H9 (cell line): ENCODE measurements around the gene MAP3K2. TPM values are rescaled to one million over a fixed set of nuclear protein-coding genes. Genes with fewer than 3 reads are reported as not detected.

Experiments used
- DNase-seq: peaks from one replicate; pipeline ENCODE4 v3.0.0-alpha.2; 2017
- H2AFZ ChIP-seq: one replicate; pipeline ENCODE4 v1.6.1; 2013; ENCODE audit warnings: mild to moderate bottlenecking, low read length, control low read depth, moderate library complexity
- H2AK5ac ChIP-seq: 2 replicates; pipeline ENCODE4 v1.6.1; 2013; ENCODE audit warnings: low read length, control low read depth, mixed read lengths; ENCODE audit not compliant: insufficient read length
- H2BK120ac ChIP-seq: one replicate; pipeline ENCODE4 v1.6.1; 2013; ENCODE audit warnings: low read depth, mild to moderate bottlenecking, low read length, control low read depth, inconsistent platforms; ENCODE audit not compliant: poor library complexity, severe bottlenecking
- H2BK12ac ChIP-seq: 2 replicates; pipeline ENCODE4 v1.6.1; 2013; ENCODE audit warnings: low read length, control low read depth, mixed read lengths, low read depth; ENCODE audit not compliant: insufficient read length
- H2BK15ac ChIP-seq: 2 replicates; pipeline ENCODE4 v1.6.1; 2013; ENCODE audit warnings: low read depth, low read length, control low read depth
- H2BK20ac ChIP-seq: one replicate; pipeline ENCODE4 v1.6.1; 2013; ENCODE audit warnings: low read depth, mild to moderate bottlenecking, low read length, control low read depth, inconsistent platforms; ENCODE audit not compliant: poor library complexity, severe bottlenecking
- H2BK5ac ChIP-seq: 2 replicates; pipeline ENCODE4 v1.6.1; 2013; ENCODE audit warnings: low read length, control low read depth, mixed read lengths; ENCODE audit not compliant: insufficient read length
- H3K14ac ChIP-seq: 2 replicates; pipeline ENCODE4 v1.6.1; 2013; ENCODE audit warnings: low read length, control low read depth; ENCODE audit not compliant: insufficient read depth
- H3K18ac ChIP-seq: 2 replicates; pipeline ENCODE4 v1.6.1; 2013; ENCODE audit warnings: low read depth, mild to moderate bottlenecking, mixed read lengths, low read length, control low read depth; ENCODE audit not compliant: insufficient read length
- H3K23ac ChIP-seq: 2 replicates; pipeline ENCODE4 v1.6.1; 2013; ENCODE audit warnings: low read length, control low read depth, mixed read lengths, low read depth; ENCODE audit not compliant: insufficient read length
- H3K23me2 ChIP-seq: 2 replicates; pipeline ENCODE4 v1.6.1; 2013; ENCODE audit warnings: low read depth, mild to moderate bottlenecking, mixed read lengths, low read length, control low read depth; ENCODE audit not compliant: insufficient read length, poor library complexity, severe bottlenecking
- H3K27ac ChIP-seq: 2 replicates; pipeline ENCODE4 v1.5.1; 2013; ENCODE audit warnings: low read length, control low read depth, mixed read lengths, low read depth; ENCODE audit not compliant: insufficient read length
- H3K27me3 ChIP-seq: 2 replicates; pipeline ENCODE4 v1.6.1; 2013; ENCODE audit warnings: low read length, control low read depth, inconsistent platforms; ENCODE audit not compliant: insufficient read depth
- H3K4ac ChIP-seq: 2 replicates; pipeline ENCODE4 v1.6.1; 2013; ENCODE audit warnings: low read depth, mild to moderate bottlenecking, control low read depth, inconsistent platforms, low read length, moderate library complexity
- H3K4me1 ChIP-seq: 2 replicates; pipeline ENCODE4 v1.6.1; 2013; ENCODE audit warnings: low read length, control low read depth, inconsistent platforms; ENCODE audit not compliant: insufficient read depth
- H3K4me2 ChIP-seq: 2 replicates; pipeline ENCODE4 v1.6.1; 2013; ENCODE audit warnings: low read length, control low read depth, mixed read lengths; ENCODE audit not compliant: insufficient read length, insufficient read depth
- H3K56ac ChIP-seq: 2 replicates; pipeline ENCODE4 v1.6.1; 2013; ENCODE audit warnings: low read depth, mild to moderate bottlenecking, mixed read lengths, low read length, control low read depth; ENCODE audit not compliant: insufficient read length
- H3K79me1 ChIP-seq: 2 replicates; pipeline ENCODE4 v1.6.1; 2013; ENCODE audit warnings: low read depth, mild to moderate bottlenecking, moderate library complexity, low read length, control low read depth, inconsistent platforms; ENCODE audit not compliant: insufficient read depth, poor library complexity, severe bottlenecking
- H3K79me2 ChIP-seq: 2 replicates; pipeline ENCODE4 v1.6.1; 2013; ENCODE audit warnings: low read length, control low read depth, inconsistent platforms; ENCODE audit not compliant: insufficient read depth
- H3K9ac ChIP-seq: 2 replicates; pipeline ENCODE4 v1.6.1; 2013; ENCODE audit warnings: low read length, control low read depth, mixed read lengths; ENCODE audit not compliant: insufficient read length; ENCODE audit errors: extremely low read depth
- H3K9me3 ChIP-seq: one replicate; pipeline ENCODE4 v1.6.1; 2013; ENCODE audit warnings: low read depth, low read length, inconsistent platforms; ENCODE audit not compliant: control insufficient read depth
- H3T11ph ChIP-seq: one replicate; pipeline ENCODE4 v1.6.1; 2013; ENCODE audit warnings: mild to moderate bottlenecking, low read length, control low read depth, inconsistent platforms
- H4K20me1 ChIP-seq: one replicate; pipeline ENCODE4 v1.6.1; 2013; ENCODE audit not compliant: control insufficient read depth, insufficient read length, insufficient read depth
- H4K5ac ChIP-seq: 2 replicates; pipeline ENCODE4 v1.6.1; 2013; ENCODE audit warnings: low read depth, mild to moderate bottlenecking, mixed read lengths, low read length, control low read depth; ENCODE audit not compliant: insufficient read length
- H4K8ac ChIP-seq: replicated peaks from 2 replicates; pipeline ENCODE4 v1.6.1; 2013; ENCODE audit warnings: low read length, control low read depth, mixed read lengths, low read depth; ENCODE audit not compliant: insufficient read length
- H4K91ac ChIP-seq: 2 replicates; pipeline ENCODE4 v1.6.1; 2013; ENCODE audit warnings: low read depth, mild to moderate bottlenecking, moderate library complexity, mixed read lengths, low read length, control low read depth; ENCODE audit not compliant: insufficient read length
- H3K27ac Mint-ChIP-seq, 3 experiments: 2 replicates in 2 of 3; 3 replicates in 1 of 3; pipeline ENCODE4 v1.8.0; 2020 to 2021; ENCODE audit warnings: mixed read lengths in 3 of 3, mild to moderate bottlenecking in 1 of 3, moderate library complexity in 1 of 3
- H3K27me3 Mint-ChIP-seq: 2 replicates; pipeline ENCODE4 v1.8.0; 2021; ENCODE audit warnings: low read depth, mild to moderate bottlenecking, moderate library complexity, mixed read lengths
- H3K36me3 Mint-ChIP-seq, 3 experiments: 2 replicates in 2 of 3; 3 replicates in 1 of 3; pipeline ENCODE4 v1.8.0; 2020 to 2021; ENCODE audit warnings: low read depth in 3 of 3, mixed read lengths in 3 of 3; ENCODE audit not compliant: insufficient read depth in 1 of 3
- H3K4me1 Mint-ChIP-seq, 2 experiments: 2 replicates each; pipeline ENCODE4 v1.8.0; 2020; ENCODE audit warnings: mixed read lengths in 2 of 2
- H3K4me3 Mint-ChIP-seq, 2 experiments: 2 replicates in 1 of 2; 3 replicates in 1 of 2; pipeline ENCODE4 v1.8.0; 2020 to 2021; ENCODE audit warnings: mild to moderate bottlenecking in 2 of 2, mixed read lengths in 2 of 2, moderate library complexity in 1 of 2
- H3K9me3 Mint-ChIP-seq, 2 experiments: 2 replicates in 1 of 2; 3 replicates in 1 of 2; pipeline ENCODE4 v1.8.0; 2020; ENCODE audit warnings: mild to moderate bottlenecking in 2 of 2, mixed read lengths in 2 of 2, moderate library complexity in 1 of 2
- CTCF ChIP-seq: fragments of 200-600 bp; sonication (generic); conservative IDR thresholded peaks from 3 replicates; pipeline ENCODE4 v1.8.0; 2021; ENCODE audit warnings: antibody characterized with exemption, mild to moderate bottlenecking
- WGBS: extraction: QIAGEN DNeasy Blood & Tissue Kit; methylation state at CpG from one replicate; pipeline ENCODE4 v1.1.7; 2013; ENCODE audit warnings: missing lambda C conversion rate, low lambda C conversion rate, mixed read lengths; ENCODE audit not compliant: insufficient read length; ENCODE audit errors: extremely low coverage; 5-methylcytosine and 5-hydroxymethylcytosine counted together
- total RNA-seq: library from RNA; stranded (reverse); gene quantifications from 2 replicates; pipeline ENCODE4 v1.2.1, GENCODE V29; 2021

Gene MAP3K2
- total RNA-seq, 1 experiment from 2014 or later = 25.8 TPM

DNA sequence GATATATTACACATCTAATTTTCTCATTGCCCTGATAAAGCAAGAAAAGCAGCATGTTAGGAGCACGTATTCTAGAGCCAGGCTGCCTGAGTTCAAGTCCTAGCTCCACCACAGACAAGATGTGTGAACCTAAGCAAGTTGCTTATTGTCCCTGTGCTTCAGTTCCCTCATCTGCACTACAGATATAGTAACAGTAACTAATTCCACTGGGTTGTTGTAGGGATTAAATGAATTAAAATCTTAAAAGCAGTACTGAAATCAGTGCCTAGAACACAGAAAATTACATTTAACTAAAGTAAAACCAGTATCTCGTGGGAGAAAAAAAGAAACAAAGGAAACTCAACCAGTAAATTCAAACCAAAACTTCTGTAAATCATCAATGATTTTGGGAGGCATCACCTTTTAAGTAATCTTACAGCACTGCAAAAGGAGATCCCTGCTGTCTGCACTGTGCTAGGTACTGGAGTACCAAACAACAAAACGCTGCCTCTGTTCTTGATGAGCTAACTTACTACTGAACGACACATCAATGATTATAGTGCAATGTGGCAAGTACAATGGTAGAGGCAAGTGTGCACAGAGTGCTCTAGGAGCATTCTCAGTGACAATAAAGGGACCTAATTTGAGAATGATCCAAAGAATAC, 7.9 kb downstream of the MAP3K2 start:
- H3K4me1 ChIP-seq = no peaks in the 10 kb centered on the region
- no peak overlapping the region for H3K23ac ChIP-seq
- H3K36me3 Mint-ChIP-seq = peaks cover 13 to 31% (median 19%) of the 10 kb centered on the region in 3 experiments
- no peak overlapping the region for H3K4me2 ChIP-seq
- no peaks in the 10 kb centered on the region for H3K23me2 ChIP-seq
- H2BK15ac ChIP-seq = no peak overlapping the region
- no peak overlapping the region for H2BK20ac ChIP-seq
- peaks cover 10% of the 10 kb centered on the region; the same call in 1 of the 2 replicates for H3K79me2 ChIP-seq
- no peaks in the 10 kb centered on the region for H4K20me1 ChIP-seq
- H3K56ac ChIP-seq = no peak overlapping the region
- no peak for TF ChIP-seq CTCF
- no peak for DNase-seq
- no peak overlapping the region for H3K27ac ChIP-seq
- no peak overlapping the region for H3K14ac ChIP-seq
- peaks cover 18 to 20% of the 10 kb centered on the region in 2 experiments for H3K9me3 Mint-ChIP-seq
- H4K5ac ChIP-seq = no peak overlapping the region
- no peak overlapping the region for H2AK5ac ChIP-seq
- no peaks in the 10 kb centered on the region for H3K27me3 Mint-ChIP-seq
- no peak overlapping the region for H3K9ac ChIP-seq
- H2AFZ ChIP-seq = no peak overlapping the region
- no peak overlapping the region for H4K8ac ChIP-seq
- H3K4me3 Mint-ChIP-seq = no peak overlapping the region
- no peak overlapping the region for H3T11ph ChIP-seq
- no peak overlapping the region for H3K4ac ChIP-seq
- no peak overlapping the region for H2BK120ac ChIP-seq
- peaks cover 0 to 2% of the 10 kb centered on the region in 2 experiments; a peak in 2 of 4 replicates for H3K4me1 Mint-ChIP-seq
- H2BK12ac ChIP-seq = no peak overlapping the region
- no peaks in the 10 kb centered on the region for H3K27me3 ChIP-seq
- H3K27ac Mint-ChIP-seq = no peak overlapping the region
- no peak overlapping the region for H3K18ac ChIP-seq
- no CpG with 5 or more reads among the region's 4 CpGs for WGBS
- no peak overlapping the region for H2BK5ac ChIP-seq
- H4K91ac ChIP-seq = no peak overlapping the region
- H3K79me1 ChIP-seq = no peaks in the 10 kb centered on the region
- H3K9me3 ChIP-seq = peaks cover 14% of the 10 kb centered on the region
